Raji (cell line): ENCODE results near the gene EFCAB10.

Source experiments
- POLR2A ChIP-seq: IDR thresholded peaks from 2 replicates; pipeline ENCODE4 v1.6.1; 2011; ENCODE audit warnings: low read depth, low read length, control low read depth; ENCODE audit not compliant: insufficient read depth

Gene EFCAB10

GRCh38 chr7:105521027-105521716, 60.1 kb downstream of the EFCAB10 start:
- no peak for TF ChIP-seq POLR2A

- no peak for TF ChIP-seq POLR2A
Measured at GRCh38 chr7:105519353-105519752, 61.9 kb downstream of the EFCAB10 start.
